KMS-11 (cell line): ENCODE results near the gene TBPL1.
A peak's percentile ranks its signal among the peaks of the same experiment; 100 is the strongest.

Experiments
- H2AFZ ChIP-seq: fragments of 200-600 bp; sonication (generic); 2 replicates; pipeline ENCODE4 v1.6.1; 2016; ENCODE audit warnings: antibody characterized with exemption, mixed run types, low read depth
- H3K27ac ChIP-seq: fragments of 200-600 bp; sonication (generic); 2 replicates; pipeline ENCODE4 v1.6.1; 2016; ENCODE audit warnings: mild to moderate bottlenecking, mixed run types
- H3K27me3 ChIP-seq: fragments of 200-600 bp; sonication (generic); 2 replicates; pipeline ENCODE4 v1.6.1; 2017; ENCODE audit warnings: mild to moderate bottlenecking, low read depth, mixed run types, moderate library complexity; ENCODE audit not compliant: insufficient read depth
- H3K36me3 ChIP-seq: fragments of 200-600 bp; sonication (generic); 2 replicates; pipeline ENCODE4 v1.6.1; 2017; ENCODE audit warnings: mild to moderate bottlenecking, mixed run types; ENCODE audit not compliant: insufficient read depth
- H3K4me1 ChIP-seq: fragments of 200-600 bp; sonication (generic); 2 replicates; pipeline ENCODE4 v1.6.1; 2016; ENCODE audit warnings: mild to moderate bottlenecking, low read depth, mixed run types; ENCODE audit not compliant: poor library complexity, severe bottlenecking
- H3K4me2 ChIP-seq: fragments of 200-600 bp; sonication (generic); 2 replicates; pipeline ENCODE4 v1.7.0; 2016; ENCODE audit warnings: mild to moderate bottlenecking, mixed run types
- H3K4me3 ChIP-seq: fragments of 200-600 bp; sonication (generic); IDR thresholded peaks from 2 replicates; pipeline ENCODE4 v1.6.1; 2017; ENCODE audit warnings: low read depth, low read length, mixed read lengths; ENCODE audit not compliant: insufficient read depth
- H3K79me2 ChIP-seq: fragments of 200-600 bp; sonication (generic); 2 replicates; pipeline ENCODE4 v1.6.1; 2016; ENCODE audit warnings: low read depth, mixed run types; ENCODE audit not compliant: insufficient read depth
- H3K9ac ChIP-seq: fragments of 200-600 bp; sonication (generic); 2 replicates; pipeline ENCODE4 v1.6.1; 2016; ENCODE audit warnings: mild to moderate bottlenecking, mixed run types
- H4K20me1 ChIP-seq: fragments of 200-600 bp; sonication (generic); 2 replicates; pipeline ENCODE4 v1.6.1; 2016; ENCODE audit warnings: mild to moderate bottlenecking, mixed run types; ENCODE audit not compliant: insufficient read depth
- CTCF ChIP-seq: fragments of 200-600 bp; sonication (generic); conservative IDR thresholded peaks from 2 replicates; pipeline ENCODE4 v1.6.1; 2017; ENCODE audit warnings: low read depth, mild to moderate bottlenecking, antibody characterized with exemption, low read length, moderate library complexity, mixed read lengths

The TBPL1 gene

GRCh38 chr6:134031696-134032255 is 78.8 kb downstream of the TBPL1 start:
- no peak for TF ChIP-seq CTCF
- peaks cover 60% of the 10 kb centered on the region for H3K4me1 ChIP-seq
- no peaks in the 10 kb centered on the region for H3K79me2 ChIP-seq
- H3K9ac ChIP-seq = no peak overlapping the region
- H3K4me2 ChIP-seq = peak overlapping the region; percentile 42; the same call in 1 of the 2 replicates
- H3K27ac ChIP-seq = no peak overlapping the region
- no peak overlapping the region for H3K4me3 ChIP-seq
- no peaks in the 10 kb centered on the region for H3K36me3 ChIP-seq
- no peaks in the 10 kb centered on the region for H3K27me3 ChIP-seq
- no peaks in the 10 kb centered on the region for H4K20me1 ChIP-seq
- H2AFZ ChIP-seq = no peak overlapping the region

GRCh38 chr6:134034478-134034877 is 81.5 kb downstream of the TBPL1 start:
- Histone ChIP-seq H3K27ac (no peak overlapping the region; the same call in 1 of the 2 replicates), H4K20me1 (no peaks in the 10 kb centered on the region), H3K9ac (no peak overlapping the region), H3K4me2 (peak overlapping the region; percentile 62; the same call in 1 of the 2 replicates), H3K27me3 (no peaks in the 10 kb centered on the region), H3K4me3 (no peak overlapping the region), H3K4me1 (peaks cover 78% of the 10 kb centered on the region), H3K36me3 (no peaks in the 10 kb centered on the region), H3K79me2 (no peaks in the 10 kb centered on the region), H2AFZ (peak overlapping the region; percentile 28; the same call in 1 of the 2 replicates)
- TF ChIP-seq CTCF = no peak

- Histone ChIP-seq H3K4me1 (peaks cover 85% of the 10 kb centered on the region), H3K27ac (peak overlapping the region; percentile 68), H3K9ac (peak overlapping the region; percentile 24; the same call in 1 of the 2 replicates), H4K20me1 (no peaks in the 10 kb centered on the region), H3K79me2 (no peaks in the 10 kb centered on the region), H3K4me3 (no peak overlapping the region), H3K4me2 (peak overlapping the region; percentile 62), H2AFZ (no peak overlapping the region; the same call in 1 of the 2 replicates), H3K36me3 (no peaks in the 10 kb centered on the region), H3K27me3 (no peaks in the 10 kb centered on the region)
- no peak for TF ChIP-seq CTCF
These were observed 82.2 kb downstream of the TBPL1 start for GRCh38 chr6:134034961-134035822.

GRCh38 chr6:134035823-134036296 is 82.8 kb downstream of the TBPL1 start:
- H3K9ac ChIP-seq = peak overlapping the region; percentile 24; the same call in 1 of the 2 replicates
- no peak overlapping the region for H2AFZ ChIP-seq
- H3K4me1 ChIP-seq = peaks cover 90% of the 10 kb centered on the region
- H3K79me2 ChIP-seq = no peaks in the 10 kb centered on the region
- H3K27me3 ChIP-seq = no peaks in the 10 kb centered on the region
- no peaks in the 10 kb centered on the region for H3K36me3 ChIP-seq
- TF ChIP-seq CTCF = no peak
- H3K4me2 ChIP-seq = peak overlapping the region; percentile 62
- H4K20me1 ChIP-seq = no peaks in the 10 kb centered on the region
- peak overlapping the region; percentile 68 for H3K27ac ChIP-seq
- no peak overlapping the region for H3K4me3 ChIP-seq
